Breast epithelium (tissue), 3 donors: Measurements from ENCODE around the gene RBM33.

ENCODE experiments used
- CTCF ChIP-seq, 3 donors: fragments of 450-650 bp; IDR thresholded peaks; one replicate each; pipeline ENCODE4 v1.5.1; 2016 to 2017; ENCODE audit warnings: antibody characterized with exemption in 3 of 3, mild to moderate bottlenecking in 3 of 3, moderate library complexity in 3 of 3
- POLR2AphosphoS5 ChIP-seq, 3 donors: sonication (generic); formaldehyde crosslinking; IDR thresholded peaks; one replicate each; pipeline ENCODE4 v1.6.1; 2017; ENCODE audit warnings: antibody characterized with exemption in 3 of 3

- no peak for TF ChIP-seq POLR2AphosphoS5 (IDR thresholded peaks at IDR 0.05)
- no peak for TF ChIP-seq CTCF (IDR thresholded peaks at IDR 0.05)
Measured at GRCh38 chr7:155713384-155713783, 68.9 kb downstream of the RBM33 start.
